ENCODE results near the gene SAFB. TPM values are rescaled to one million over a fixed set of nuclear protein-coding genes. Genes with fewer than 3 reads are reported as not detected.

SAFB gene
- total RNA-seq, 1 donor from 2014 or later, result 139 TPM

- no peaks in the 10 kb centered on the region for H3K36me3 Mint-ChIP-seq
- no peak for DNase-seq (ENCODE audit: low spot score in 2 of 2, unreplicated experiment in 2 of 2)
- peak overlapping the region; percentile 96 for H3K27ac Mint-ChIP-seq
- H3K9me3 Mint-ChIP-seq, result no peaks in the 10 kb centered on the region
- H3K27me3 Mint-ChIP-seq (ENCODE audit: low read depth), result no peaks in the 10 kb centered on the region
- H3K4me1 Mint-ChIP-seq, result peaks cover 30% of the 10 kb centered on the region
- TF ChIP-seq CTCF (IDR thresholded peaks at IDR 0.05; ENCODE audit: unreplicated experiment), result no peak
- peak overlapping the region; percentile 100 for H3K4me3 Mint-ChIP-seq
Observed at GRCh38 chr19:5679289-5680083, 56.6 kb downstream of the SAFB start.

GRCh38 chr19:5680084-5680436 lies 57.2 kb downstream of the SAFB start:
- no peak for TF ChIP-seq CTCF (IDR thresholded peaks at IDR 0.05; ENCODE audit: unreplicated experiment)
- no peaks in the 10 kb centered on the region for H3K9me3 Mint-ChIP-seq
- no peaks in the 10 kb centered on the region for H3K36me3 Mint-ChIP-seq
- H3K4me1 Mint-ChIP-seq, result peaks cover 30% of the 10 kb centered on the region
- no peaks in the 10 kb centered on the region for H3K27me3 Mint-ChIP-seq (ENCODE audit: low read depth)
- peak in 1 of 2 experiments; percentile 54 for DNase-seq (ENCODE audit: low spot score in 2 of 2, unreplicated experiment in 2 of 2)
- H3K4me3 Mint-ChIP-seq, result peak overlapping the region; percentile 100
- peak overlapping the region; percentile 96 for H3K27ac Mint-ChIP-seq

GRCh38 chr19:5680437-5681368 lies 57.8 kb downstream of the SAFB start, which contains the start of the genes HSD11B1L and MICOS13:
Gene HSD11B1L (plus strand): TSS chr19:5681027. CDS start chr19:5684833, 3,806 bp downstream.
Gene MICOS13 (minus strand): TSS chr19:5680516. CDS start chr19:5680486, 30 bp downstream.
- Mint-ChIP-seq H3K4me3 (peak within 1 kb of the TSS; percentile 100), H3K4me1 (peaks cover 30% of the 10 kb centered on the region), H3K9me3 (no peaks in the 10 kb centered on the region), H3K27ac (peak within 1 kb of the TSS; percentile 96), H3K27me3 (ENCODE audit: low read depth) (no peaks in the 10 kb centered on the region), H3K36me3 (no peaks in the 10 kb centered on the region)
- DNase-seq (ENCODE audit: low spot score in 2 of 2, unreplicated experiment in 2 of 2), result peak; percentile 96 to 99
- TF ChIP-seq CTCF (IDR thresholded peaks at IDR 0.05; ENCODE audit: unreplicated experiment), result no peak

- Mint-ChIP-seq H3K27ac (peak overlapping the region; percentile 19), H3K27me3 (ENCODE audit: low read depth) (no peaks in the 10 kb centered on the region), H3K4me3 (peak overlapping the region; percentile 100), H3K36me3 (no peaks in the 10 kb centered on the region), H3K9me3 (no peaks in the 10 kb centered on the region), H3K4me1 (peaks cover 30% of the 10 kb centered on the region)
- TF ChIP-seq CTCF (IDR thresholded peaks at IDR 0.05; ENCODE audit: unreplicated experiment), result no peak
- DNase-seq (ENCODE audit: low spot score in 2 of 2, unreplicated experiment in 2 of 2), result no peak
Observed at GRCh38 chr19:5681391-5682106, 58.7 kb downstream of the SAFB start.

- Mint-ChIP-seq H3K4me3 (peak overlapping the region; percentile 100), H3K36me3 (no peaks in the 10 kb centered on the region), H3K27me3 (ENCODE audit: low read depth) (no peaks in the 10 kb centered on the region), H3K27ac (peak overlapping the region; percentile 8), H3K9me3 (no peaks in the 10 kb centered on the region), H3K4me1 (peaks cover 30% of the 10 kb centered on the region)
- DNase-seq (ENCODE audit: low spot score in 2 of 2, unreplicated experiment in 2 of 2), result no peak
- no peak for TF ChIP-seq CTCF (IDR thresholded peaks at IDR 0.05; ENCODE audit: unreplicated experiment)
Observed at GRCh38 chr19:5682107-5682482, 59.2 kb downstream of the SAFB start.
